ENCODE results near the gene MTF1.

The MTF1 gene

DNA sequence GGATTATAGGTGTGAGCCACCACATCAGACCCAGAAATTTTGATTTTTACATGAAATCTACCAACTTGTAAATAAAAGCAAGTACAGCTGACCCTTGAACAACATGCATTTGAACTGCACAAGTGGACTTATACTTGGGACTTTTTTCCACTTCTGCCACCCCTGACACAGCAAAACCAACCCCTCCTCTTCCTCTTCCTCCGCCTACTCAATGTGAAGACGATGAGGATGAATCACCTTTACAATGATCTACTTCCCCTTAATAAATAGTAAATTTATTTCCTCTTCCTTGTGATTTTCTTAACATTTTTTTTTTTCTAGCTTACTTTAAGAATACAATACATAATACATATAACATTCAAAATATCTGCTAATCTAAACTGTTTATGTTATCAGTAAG is 33.9 kb downstream of the MTF1 start:
- DNase-seq (ENCODE audit: extremely low spot score) = no peak
- POLR2A ChIA-PET = no interaction called here
- CTCF ChIA-PET = interaction anchor here (0.6 kb wide), 1 partner anchor 36 kb away, joined by 3 read pairs; no protein-coding TSS in a partner anchor
- no peak for TF ChIP-seq NFRKB (IDR thresholded peaks at IDR 0.05)
- no peak for TF ChIP-seq CTBP1 (IDR thresholded peaks at IDR 0.05; ENCODE audit: borderline replicate concordance)
- TF ChIP-seq L3MBTL2 (conservative IDR thresholded peaks at IDR 0.05) = no peak
- TF ChIP-seq BHLHE40 (IDR thresholded peaks at IDR 0.05; ENCODE audit: borderline replicate concordance) = no peak
- TF ChIP-seq ZNF384 (IDR thresholded peaks at IDR 0.05) = no peak
- TF ChIP-seq ELF4 (IDR thresholded peaks at IDR 0.05) = no peak
- TF ChIP-seq FOXK2 (IDR thresholded peaks at IDR 0.05) = no peak
- no peak for TF ChIP-seq FOXM1 (IDR thresholded peaks at IDR 0.05; ENCODE audit: borderline replicate concordance)
- no peak for TF ChIP-seq SUZ12 (IDR thresholded peaks at IDR 0.05)
- no peak for TF ChIP-seq HDGF (IDR thresholded peaks at IDR 0.05; ENCODE audit: borderline replicate concordance)
- no peak for TF ChIP-seq FOXA1 (IDR thresholded peaks at IDR 0.05)
- TF ChIP-seq PKNOX1 (IDR thresholded peaks at IDR 0.05) = no peak
- TF ChIP-seq ARNT (IDR thresholded peaks at IDR 0.05) = no peak
- no peak for TF ChIP-seq SP1 (IDR thresholded peaks at IDR 0.05)
- TF ChIP-seq TARDBP (IDR thresholded peaks at IDR 0.05) = no peak
- no peak for TF ChIP-seq LEF1 (IDR thresholded peaks at IDR 0.05; ENCODE audit: borderline replicate concordance)

- POLR2A ChIA-PET = interaction anchor here (1.5 kb wide), 1 partner anchor 12 kb away, joined by 3 read pairs; no protein-coding TSS in a partner anchor
- CTCF ChIA-PET = no interaction called here
Measured at GRCh38 chr1:37824001-37824400, 35.4 kb downstream of the MTF1 start.

DNA sequence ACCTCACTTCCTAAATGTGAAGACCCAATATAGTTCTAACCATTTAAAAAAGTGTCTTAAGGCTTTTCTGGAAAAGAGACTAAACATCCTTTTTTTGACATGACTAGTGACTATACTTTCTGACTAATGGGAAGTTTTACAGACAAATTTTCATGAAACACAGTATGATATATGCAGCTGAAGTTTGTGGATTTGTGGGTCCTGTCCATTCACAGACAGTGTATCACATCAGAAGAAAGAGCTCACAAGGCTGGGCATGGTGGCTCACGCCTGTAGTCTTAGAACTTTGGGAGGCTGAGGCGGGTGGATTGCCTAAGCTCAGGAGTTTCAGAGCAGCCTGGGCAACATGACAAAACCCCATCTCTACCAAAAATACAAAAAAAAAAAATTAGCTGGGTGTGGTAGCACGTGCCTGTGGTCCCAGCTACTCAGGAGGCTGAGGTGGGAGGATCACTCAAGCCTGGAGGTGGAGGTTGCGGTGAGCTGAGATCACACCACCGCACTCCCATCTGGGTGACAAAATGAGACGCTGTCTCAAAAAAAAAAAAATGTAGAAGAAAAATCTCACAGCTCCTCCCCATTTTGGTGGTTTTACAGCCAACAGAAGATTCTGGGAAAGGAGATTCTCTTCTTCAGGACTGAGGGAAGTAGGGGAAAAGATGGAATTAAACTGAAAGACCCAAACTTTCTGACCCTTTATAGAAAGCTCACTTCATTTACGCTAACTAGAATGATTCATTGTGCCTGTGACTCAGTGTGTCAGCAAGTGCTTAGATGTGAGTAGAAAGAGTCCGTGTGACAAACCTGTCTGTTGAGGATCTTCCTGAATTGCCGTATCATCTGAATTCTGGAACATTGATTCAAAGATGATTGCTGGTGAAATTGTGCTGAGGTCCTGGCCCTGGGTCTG is 36.2 kb downstream of the MTF1 start:
- CTCF ChIA-PET = no interaction called here
- TF ChIP-seq ARNT (IDR thresholded peaks at IDR 0.05) (no peak), ELF4 (IDR thresholded peaks at IDR 0.05) (no peak), NFRKB (IDR thresholded peaks at IDR 0.05) (no peak), HDGF (IDR thresholded peaks at IDR 0.05; ENCODE audit: borderline replicate concordance) (no peak), SP1 (IDR thresholded peaks at IDR 0.05) (no peak), TARDBP (IDR thresholded peaks at IDR 0.05) (no peak), PKNOX1 (IDR thresholded peaks at IDR 0.05) (no peak), L3MBTL2 (conservative IDR thresholded peaks at IDR 0.05) (no peak), BHLHE40 (IDR thresholded peaks at IDR 0.05; ENCODE audit: borderline replicate concordance) (no peak), SUZ12 (IDR thresholded peaks at IDR 0.05) (no peak), FOXA1 (IDR thresholded peaks at IDR 0.05) (no peak), CTBP1 (IDR thresholded peaks at IDR 0.05; ENCODE audit: borderline replicate concordance) (no peak), FOXM1 (IDR thresholded peaks at IDR 0.05; ENCODE audit: borderline replicate concordance) (no peak)
- DNase-seq (ENCODE audit: extremely low spot score) = no peak
- POLR2A ChIA-PET = interaction anchor here (1.4 to 1.5 kb wide), 2 partner anchors 11 to 15 kb away, joined by 3 to 6 read pairs; partner anchors contain the start of genes C1orf122 and YRDC

More at GRCh38 chr1:37824001-37824400, 35.4 kb downstream of the MTF1 start:
- TF ChIP-seq FOXA1 (IDR thresholded peaks at IDR 0.05) = no peak
- TF ChIP-seq CTBP1 (IDR thresholded peaks at IDR 0.05; ENCODE audit: borderline replicate concordance) = no peak
- TF ChIP-seq ARNT (IDR thresholded peaks at IDR 0.05) = no peak
- TF ChIP-seq PKNOX1 (IDR thresholded peaks at IDR 0.05) = no peak
- no peak for TF ChIP-seq FOXK2 (IDR thresholded peaks at IDR 0.05)
- TF ChIP-seq SUZ12 (IDR thresholded peaks at IDR 0.05) = no peak
- TF ChIP-seq BHLHE40 (IDR thresholded peaks at IDR 0.05; ENCODE audit: borderline replicate concordance) = no peak
- TF ChIP-seq HDGF (IDR thresholded peaks at IDR 0.05; ENCODE audit: borderline replicate concordance) = no peak
- no peak for TF ChIP-seq L3MBTL2 (conservative IDR thresholded peaks at IDR 0.05)
- TF ChIP-seq SP1 (IDR thresholded peaks at IDR 0.05) = no peak
- TF ChIP-seq NFRKB (IDR thresholded peaks at IDR 0.05) = no peak
- no peak for TF ChIP-seq LEF1 (IDR thresholded peaks at IDR 0.05; ENCODE audit: borderline replicate concordance)
- TF ChIP-seq FOXM1 (IDR thresholded peaks at IDR 0.05; ENCODE audit: borderline replicate concordance) = no peak
- TF ChIP-seq TARDBP (IDR thresholded peaks at IDR 0.05) = no peak
- TF ChIP-seq ELF4 (IDR thresholded peaks at IDR 0.05) = no peak
- no peak for TF ChIP-seq ZNF384 (IDR thresholded peaks at IDR 0.05)
- DNase-seq (ENCODE audit: extremely low spot score) = no peak

DNA sequence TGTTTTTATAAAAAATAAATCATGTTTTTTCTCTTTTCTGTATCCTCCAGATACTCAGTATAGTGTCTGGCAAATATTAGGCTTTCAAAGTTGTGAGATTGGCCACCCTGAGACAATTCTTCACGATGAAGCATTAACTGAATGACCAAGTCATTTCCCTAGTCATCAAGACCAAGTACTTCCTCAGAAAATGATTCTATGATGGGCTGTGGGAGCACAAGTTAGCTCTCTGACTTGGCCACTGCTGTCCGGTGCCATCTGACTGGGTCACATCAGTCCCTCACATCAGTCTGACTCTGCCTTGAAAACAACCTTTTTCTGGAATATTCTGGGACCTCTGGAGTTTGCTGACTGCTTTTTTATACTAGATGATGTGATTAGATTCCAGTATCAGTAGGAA is 37.9 kb downstream of the MTF1 start:
- no peak for DNase-seq (ENCODE audit: extremely low spot score)
- TF ChIP-seq SUZ12 (IDR thresholded peaks at IDR 0.05) (no peak), PKNOX1 (IDR thresholded peaks at IDR 0.05) (no peak), LEF1 (IDR thresholded peaks at IDR 0.05; ENCODE audit: borderline replicate concordance) (no peak), FOXA1 (IDR thresholded peaks at IDR 0.05) (no peak), ELF4 (IDR thresholded peaks at IDR 0.05) (no peak), L3MBTL2 (conservative IDR thresholded peaks at IDR 0.05) (no peak), SP1 (IDR thresholded peaks at IDR 0.05) (no peak), TARDBP (IDR thresholded peaks at IDR 0.05) (no peak), ARNT (IDR thresholded peaks at IDR 0.05) (no peak), FOXM1 (IDR thresholded peaks at IDR 0.05; ENCODE audit: borderline replicate concordance) (no peak), NFRKB (IDR thresholded peaks at IDR 0.05) (no peak), CTBP1 (IDR thresholded peaks at IDR 0.05; ENCODE audit: borderline replicate concordance) (no peak), FOXK2 (IDR thresholded peaks at IDR 0.05) (no peak), ZNF384 (IDR thresholded peaks at IDR 0.05) (no peak), BHLHE40 (IDR thresholded peaks at IDR 0.05; ENCODE audit: borderline replicate concordance) (no peak), HDGF (IDR thresholded peaks at IDR 0.05; ENCODE audit: borderline replicate concordance) (no peak)
- POLR2A ChIA-PET = no interaction called here
- CTCF ChIA-PET = no interaction called here

All from HEK293T (cell line).